HuH-7.5 (cell line): Measurements from ENCODE around the gene OLIG1.

Source experiments
- DNase-seq: peaks from one replicate; pipeline ENCODE4 v3.0.0; 2011; ENCODE audit warnings: low spot score

Gene OLIG1, protein sequence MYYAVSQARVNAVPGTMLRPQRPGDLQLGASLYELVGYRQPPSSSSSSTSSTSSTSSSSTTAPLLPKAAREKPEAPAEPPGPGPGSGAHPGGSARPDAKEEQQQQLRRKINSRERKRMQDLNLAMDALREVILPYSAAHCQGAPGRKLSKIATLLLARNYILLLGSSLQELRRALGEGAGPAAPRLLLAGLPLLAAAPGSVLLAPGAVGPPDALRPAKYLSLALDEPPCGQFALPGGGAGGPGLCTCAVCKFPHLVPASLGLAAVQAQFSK

GRCh38 chr21:33069994-33070743 lies at the start of gene OLIG1:
TSS of gene OLIG1 (plus strand) at chr21:33070141. CDS start at chr21:33070247, 106 bp downstream.
- no peak for DNase-seq

DNA sequence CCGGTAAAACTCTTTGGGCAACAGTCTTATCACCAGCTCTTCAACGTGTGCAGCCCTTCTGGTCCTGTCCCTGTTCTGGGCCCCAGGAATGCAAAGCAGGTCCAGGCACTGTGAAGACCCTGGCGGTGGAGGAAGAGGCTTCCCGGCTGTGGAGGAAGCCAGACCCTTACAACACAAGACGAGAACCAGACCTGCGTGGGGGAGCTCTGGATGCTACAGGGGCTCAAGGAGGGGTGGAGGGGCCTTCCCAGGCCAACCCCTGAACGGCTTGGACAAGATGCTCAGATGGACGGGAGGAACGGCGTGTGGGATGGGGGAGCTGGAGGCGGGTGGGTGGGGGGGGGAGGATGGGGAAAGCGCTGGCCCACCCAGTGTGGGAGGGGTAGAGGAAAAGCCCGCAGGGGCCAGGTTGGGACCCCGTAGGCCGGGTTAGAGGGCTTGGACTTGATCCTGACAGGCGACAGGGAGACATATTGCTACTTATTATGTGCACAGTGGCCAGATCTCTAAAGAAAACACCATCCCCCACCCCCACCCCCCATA lies 49.3 kb upstream of the OLIG1 start:
- DNase-seq, result no peak

- no peak for DNase-seq
Observed at GRCh38 chr21:33021150-33021549, 48.8 kb upstream of the OLIG1 start.

DNA sequence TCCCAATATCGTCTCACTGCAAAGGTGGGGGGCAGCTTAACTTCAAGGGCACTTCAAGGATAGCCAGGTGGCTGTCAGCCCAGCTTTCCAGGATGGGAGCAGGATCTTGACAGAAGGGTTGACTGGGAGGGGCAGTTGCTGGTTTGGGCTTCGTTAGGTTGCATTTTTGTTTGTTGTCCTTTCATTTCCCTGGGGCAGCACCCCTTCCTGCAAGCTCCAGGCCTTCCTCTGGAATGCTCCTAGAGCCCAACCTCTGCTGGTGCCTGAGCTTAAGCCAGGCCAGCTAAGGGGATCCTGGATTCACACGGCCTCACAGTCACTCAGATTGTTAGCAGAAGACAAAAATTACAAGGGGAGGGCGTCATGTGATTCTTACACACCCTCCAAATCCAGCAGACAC lies 48.3 kb upstream of the OLIG1 start:
- DNase-seq, result no peak

GRCh38 chr21:33022489-33022827 lies 47.5 kb upstream of the OLIG1 start:
- DNase-seq, result no peak

- DNase-seq, result no peak
Observed at GRCh38 chr21:33022828-33023573, 46.9 kb upstream of the OLIG1 start.

DNA sequence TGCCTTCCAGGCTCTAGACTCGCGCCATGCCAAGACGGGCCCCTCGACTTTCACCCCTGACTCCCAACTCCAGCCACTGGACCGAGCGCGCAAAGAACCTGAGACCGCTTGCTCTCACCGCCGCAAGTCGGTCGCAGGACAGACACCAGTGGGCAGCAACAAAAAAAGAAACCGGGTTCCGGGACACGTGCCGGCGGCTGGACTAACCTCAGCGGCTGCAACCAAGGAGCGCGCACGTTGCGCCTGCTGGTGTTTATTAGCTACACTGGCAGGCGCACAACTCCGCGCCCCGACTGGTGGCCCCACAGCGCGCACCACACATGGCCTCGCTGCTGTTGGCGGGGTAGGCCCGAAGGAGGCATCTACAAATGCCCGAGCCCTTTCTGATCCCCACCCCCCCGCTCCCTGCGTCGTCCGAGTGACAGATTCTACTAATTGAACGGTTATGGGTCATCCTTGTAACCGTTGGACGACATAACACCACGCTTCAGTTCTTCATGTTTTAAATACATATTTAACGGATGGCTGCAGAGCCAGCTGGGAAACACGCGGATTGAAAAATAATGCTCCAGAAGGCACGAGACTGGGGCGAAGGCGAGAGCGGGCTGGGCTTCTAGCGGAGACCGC lies 46.3 kb upstream of the OLIG1 start:
- no peak for DNase-seq

DNA sequence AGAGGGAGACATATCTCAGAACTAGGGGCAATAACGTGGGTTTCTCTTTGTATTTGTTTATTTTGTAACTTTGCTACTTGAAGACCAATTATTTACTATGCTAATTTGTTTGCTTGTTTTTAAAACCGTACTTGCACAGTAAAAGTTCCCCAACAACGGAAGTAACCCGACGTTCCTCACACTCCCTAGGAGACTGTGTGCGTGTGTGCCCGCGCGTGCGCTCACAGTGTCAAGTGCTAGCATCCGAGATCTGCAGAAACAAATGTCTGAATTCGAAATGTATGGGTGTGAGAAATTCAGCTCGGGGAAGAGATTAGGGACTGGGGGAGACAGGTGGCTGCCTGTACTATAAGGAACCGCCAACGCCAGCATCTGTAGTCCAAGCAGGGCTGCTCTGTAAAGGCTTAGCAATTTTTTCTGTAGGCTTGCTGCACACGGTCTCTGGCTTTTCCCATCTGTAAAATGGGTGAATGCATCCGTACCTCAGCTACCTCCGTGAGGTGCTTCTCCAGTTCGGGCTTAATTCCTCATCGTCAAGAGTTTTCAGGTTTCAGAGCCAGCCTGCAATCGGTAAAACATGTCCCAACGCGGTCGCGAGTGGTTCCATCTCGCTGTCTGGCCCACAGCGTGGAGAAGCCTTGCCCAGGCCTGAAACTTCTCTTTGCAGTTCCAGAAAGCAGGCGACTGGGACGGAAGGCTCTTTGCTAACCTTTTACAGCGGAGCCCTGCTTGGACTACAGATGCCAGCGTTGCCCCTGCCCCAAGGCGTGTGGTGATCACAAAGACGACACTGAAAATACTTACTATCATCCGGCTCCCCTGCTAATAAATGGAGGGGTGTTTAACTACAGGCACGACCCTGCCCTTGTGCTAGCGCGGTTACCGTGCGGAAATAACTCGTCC lies 45.5 kb upstream of the OLIG1 start:
- no peak for DNase-seq

- DNase-seq, result no peak
Observed at GRCh38 chr21:33025106-33025488, 44.8 kb upstream of the OLIG1 start.

GRCh38 chr21:33025489-33026442 lies 44.2 kb upstream of the OLIG1 start, which contains the start of gene OLIG2:
TSS of gene OLIG2 (plus strand) at chr21:33025935. CDS start at chr21:33026863, 928 bp downstream.
- no peak for DNase-seq

GRCh38 chr21:33026443-33026858 lies 43.5 kb upstream of the OLIG1 start:
- no peak for DNase-seq

DNA sequence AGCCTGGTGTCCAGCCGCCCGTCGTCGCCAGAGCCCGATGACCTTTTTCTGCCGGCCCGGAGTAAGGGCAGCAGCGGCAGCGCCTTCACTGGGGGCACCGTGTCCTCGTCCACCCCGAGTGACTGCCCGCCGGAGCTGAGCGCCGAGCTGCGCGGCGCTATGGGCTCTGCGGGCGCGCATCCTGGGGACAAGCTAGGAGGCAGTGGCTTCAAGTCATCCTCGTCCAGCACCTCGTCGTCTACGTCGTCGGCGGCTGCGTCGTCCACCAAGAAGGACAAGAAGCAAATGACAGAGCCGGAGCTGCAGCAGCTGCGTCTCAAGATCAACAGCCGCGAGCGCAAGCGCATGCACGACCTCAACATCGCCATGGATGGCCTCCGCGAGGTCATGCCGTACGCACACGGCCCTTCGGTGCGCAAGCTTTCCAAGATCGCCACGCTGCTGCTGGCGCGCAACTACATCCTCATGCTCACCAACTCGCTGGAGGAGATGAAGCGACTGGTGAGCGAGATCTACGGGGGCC lies 43.0 kb upstream of the OLIG1 start:
- DNase-seq, result no peak

DNA sequence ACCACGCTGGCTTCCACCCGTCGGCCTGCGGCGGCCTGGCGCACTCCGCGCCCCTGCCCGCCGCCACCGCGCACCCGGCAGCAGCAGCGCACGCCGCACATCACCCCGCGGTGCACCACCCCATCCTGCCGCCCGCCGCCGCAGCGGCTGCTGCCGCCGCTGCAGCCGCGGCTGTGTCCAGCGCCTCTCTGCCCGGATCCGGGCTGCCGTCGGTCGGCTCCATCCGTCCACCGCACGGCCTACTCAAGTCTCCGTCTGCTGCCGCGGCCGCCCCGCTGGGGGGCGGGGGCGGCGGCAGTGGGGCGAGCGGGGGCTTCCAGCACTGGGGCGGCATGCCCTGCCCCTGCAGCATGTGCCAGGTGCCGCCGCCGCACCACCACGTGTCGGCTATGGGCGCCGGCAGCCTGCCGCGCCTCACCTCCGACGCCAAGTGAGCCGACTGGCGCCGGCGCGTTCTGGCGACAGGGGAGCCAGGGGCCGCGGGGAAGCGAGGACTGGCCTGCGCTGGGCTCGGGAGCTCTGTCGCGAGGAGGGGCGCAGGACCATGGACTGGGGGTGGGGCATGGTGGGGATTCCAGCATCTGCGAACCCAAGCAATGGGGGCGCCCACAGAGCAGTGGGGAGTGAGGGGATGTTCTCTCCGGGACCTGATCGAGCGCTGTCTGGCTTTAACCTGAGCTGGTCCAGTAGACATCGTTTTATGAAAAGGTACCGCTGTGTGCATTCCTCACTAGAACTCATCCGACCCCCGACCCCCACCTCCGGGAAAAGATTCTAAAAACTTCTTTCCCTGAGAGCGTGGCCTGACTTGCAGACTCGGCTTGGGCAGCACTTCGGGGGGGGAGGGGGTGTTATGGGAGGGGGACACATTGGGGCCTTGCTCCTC lies 42.3 kb upstream of the OLIG1 start:
- no peak for DNase-seq

GRCh38 chr21:33028287-33028670 lies 41.7 kb upstream of the OLIG1 start:
- no peak for DNase-seq

GRCh38 chr21:33028773-33029384 lies 41.1 kb upstream of the OLIG1 start:
- no peak for DNase-seq

DNA sequence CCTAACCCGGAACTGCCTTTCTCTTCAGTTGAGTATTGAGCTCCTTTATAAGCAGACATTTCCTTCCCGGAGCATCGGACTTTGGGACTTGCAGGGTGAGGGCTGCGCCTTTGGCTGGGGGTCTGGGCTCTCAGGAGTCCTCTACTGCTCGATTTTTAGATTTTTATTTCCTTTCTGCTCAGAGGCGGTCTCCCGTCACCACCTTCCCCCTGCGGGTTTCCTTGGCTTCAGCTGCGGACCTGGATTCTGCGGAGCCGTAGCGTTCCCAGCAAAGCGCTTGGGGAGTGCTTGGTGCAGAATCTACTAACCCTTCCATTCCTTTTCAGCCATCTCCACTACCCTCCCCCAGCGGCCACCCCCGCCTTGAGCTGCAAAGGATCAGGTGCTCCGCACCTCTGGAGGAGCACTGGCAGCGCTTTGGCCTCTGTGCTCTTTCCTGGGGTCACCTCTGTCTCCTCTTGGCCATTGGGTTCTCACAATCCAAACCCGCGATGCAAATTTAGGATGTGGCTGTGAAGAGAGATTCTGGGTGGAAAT lies 40.5 kb upstream of the OLIG1 start:
- DNase-seq, result no peak

- DNase-seq, result no peak
Observed at GRCh38 chr21:33029975-33030461, 39.9 kb upstream of the OLIG1 start.

- no peak for DNase-seq
Observed at GRCh38 chr21:33030633-33031032, 39.3 kb upstream of the OLIG1 start.
